GM21619 (cell line): ENCODE measurements around the gene RFC3.
"Not testable (repeated sequence)": the region's sequence is repeated elsewhere in the genome, so short reads cannot be mapped to it uniquely, and the experiment has no call there.

Source experiments
- ATAC-seq: cut with Tn5 transposase; IDR thresholded peaks from one replicate; pipeline ENCODE4 v1.9.1; 2021; ENCODE audit not compliant: unreplicated experiment

RFC3 gene, protein sequence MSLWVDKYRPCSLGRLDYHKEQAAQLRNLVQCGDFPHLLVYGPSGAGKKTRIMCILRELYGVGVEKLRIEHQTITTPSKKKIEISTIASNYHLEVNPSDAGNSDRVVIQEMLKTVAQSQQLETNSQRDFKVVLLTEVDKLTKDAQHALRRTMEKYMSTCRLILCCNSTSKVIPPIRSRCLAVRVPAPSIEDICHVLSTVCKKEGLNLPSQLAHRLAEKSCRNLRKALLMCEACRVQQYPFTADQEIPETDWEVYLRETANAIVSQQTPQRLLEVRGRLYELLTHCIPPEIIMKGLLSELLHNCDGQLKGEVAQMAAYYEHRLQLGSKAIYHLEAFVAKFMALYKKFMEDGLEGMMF

DNA sequence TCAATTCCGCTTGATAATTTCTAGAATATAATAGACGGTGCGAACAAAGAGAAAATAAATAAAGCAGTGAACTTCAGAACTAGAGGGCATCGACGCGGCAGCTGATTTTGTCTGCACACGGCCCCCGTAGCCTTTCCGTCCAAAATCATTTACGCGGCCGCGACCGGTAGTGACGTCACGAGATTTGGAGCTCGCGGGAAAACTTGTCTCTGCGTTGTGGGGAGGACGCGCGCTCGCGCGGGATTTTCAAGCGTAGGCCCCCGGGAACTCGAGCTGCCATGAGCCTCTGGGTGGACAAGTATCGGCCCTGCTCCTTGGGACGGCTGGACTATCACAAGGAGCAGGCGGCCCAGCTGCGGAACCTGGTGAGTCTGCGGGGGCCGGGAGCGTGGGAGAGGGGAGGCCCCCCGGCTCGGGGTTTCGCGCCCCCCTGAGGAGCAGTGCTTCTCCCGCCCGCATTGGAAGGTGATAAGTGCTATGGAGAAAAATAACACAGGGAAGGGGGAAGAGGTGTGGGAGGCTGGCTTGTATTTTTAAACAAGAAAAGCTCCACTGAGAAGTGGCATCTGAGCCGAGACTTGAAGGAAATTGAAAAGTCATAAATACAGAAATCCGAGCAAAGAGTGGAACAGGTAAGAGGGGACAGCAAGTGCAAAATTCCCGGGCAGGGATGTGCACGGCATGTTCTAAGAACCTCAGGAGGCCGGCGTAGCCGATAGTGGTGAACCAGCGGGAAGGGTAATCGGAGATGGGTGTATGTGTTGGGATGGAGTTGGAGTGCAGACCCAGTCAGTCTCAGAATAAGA is at the start of gene RFC3:
Gene RFC3 (plus strand): TSS at position 249 of the 806 bp plus-strand sequence. CDS start 30 bp downstream, at position 279.
- ATAC-seq = peak; percentile 95

DNA sequence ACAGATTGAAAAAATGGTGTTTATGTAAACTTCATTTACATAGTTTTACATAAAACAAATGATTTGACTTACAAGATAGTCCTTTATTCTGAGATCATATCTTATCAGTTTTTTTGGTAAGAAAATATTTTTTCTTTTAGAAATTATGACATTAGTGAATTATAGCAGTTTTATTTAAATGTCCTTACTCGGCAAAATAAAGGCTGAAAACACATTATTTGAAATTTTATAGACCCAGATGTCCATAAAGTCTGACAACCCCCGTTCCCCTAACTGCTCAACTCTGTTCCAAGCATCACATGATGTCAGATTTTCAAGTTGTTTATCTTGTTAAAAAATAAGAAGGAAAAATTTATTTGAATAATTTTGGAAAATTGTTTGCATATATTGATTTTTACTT is 46.7 kb upstream of the RFC3 start:
- no peak for ATAC-seq

DNA sequence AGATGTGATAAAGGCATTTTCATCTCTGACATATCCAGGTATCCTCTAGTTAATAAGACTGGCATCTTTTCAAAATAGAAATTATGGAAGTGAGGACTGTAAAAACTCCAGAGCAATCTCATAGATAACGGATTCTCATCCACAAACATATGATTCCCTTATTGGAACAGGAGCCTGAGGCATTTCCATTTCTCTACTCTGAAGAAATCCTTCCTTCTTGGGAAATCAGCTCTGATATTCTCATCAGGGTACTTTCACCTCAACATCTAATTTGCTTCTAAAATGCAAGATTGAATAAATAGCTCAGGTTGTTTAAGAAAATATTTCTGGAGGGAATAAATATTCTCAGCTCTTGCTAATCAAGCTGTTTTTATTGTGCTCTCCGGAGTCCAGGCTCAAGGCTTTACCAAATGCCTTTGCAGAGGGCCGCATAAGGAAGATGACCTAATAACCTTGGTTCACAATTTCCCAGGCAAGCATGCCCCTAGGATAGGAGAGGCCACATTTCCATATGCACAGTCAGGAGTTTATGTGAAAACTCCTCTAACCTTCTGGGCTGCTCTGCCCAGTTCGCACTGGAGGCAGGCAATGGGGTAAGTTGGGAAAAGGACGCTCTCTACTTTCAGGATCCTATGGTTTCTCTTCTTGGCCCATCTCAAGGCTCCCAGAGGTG is 44.0 kb upstream of the RFC3 start:
- ATAC-seq = no peak

DNA sequence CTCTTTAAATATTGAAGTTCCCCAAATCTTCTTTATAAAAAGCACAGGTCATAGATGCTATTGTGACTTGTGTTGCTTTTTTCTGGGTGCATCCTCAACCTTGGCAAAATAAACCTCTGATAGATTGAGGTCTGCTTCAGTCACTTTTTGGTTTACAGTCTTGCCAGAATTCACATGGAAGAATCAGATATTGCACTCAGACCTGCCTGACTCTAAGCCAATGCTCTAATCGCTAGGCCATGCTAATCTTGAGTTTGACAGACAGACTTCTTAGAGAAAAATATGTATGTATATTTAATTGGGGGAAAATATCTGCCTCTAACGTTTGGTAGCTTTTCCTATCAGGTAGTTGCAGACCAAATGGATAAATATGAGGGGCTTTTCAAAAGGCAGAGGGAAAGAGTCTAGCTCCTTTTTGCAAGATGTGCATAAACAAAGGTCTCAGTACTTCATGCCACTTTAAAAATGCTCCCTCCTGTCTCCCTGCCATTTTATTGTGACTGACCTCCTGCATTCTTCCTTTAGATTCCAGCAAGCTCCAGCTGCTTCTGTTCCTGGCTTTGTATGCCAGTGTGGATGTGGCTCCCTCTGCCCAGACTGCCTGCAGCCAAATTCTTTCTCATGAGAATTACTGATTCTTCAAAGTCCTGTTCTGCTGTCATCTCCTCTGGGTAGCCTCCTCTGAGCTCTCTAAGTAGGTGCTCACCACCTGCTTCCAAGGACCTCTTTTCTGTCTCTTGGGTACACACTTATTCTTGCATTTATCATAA is 42.4 kb upstream of the RFC3 start:
- no peak for ATAC-seq

DNA sequence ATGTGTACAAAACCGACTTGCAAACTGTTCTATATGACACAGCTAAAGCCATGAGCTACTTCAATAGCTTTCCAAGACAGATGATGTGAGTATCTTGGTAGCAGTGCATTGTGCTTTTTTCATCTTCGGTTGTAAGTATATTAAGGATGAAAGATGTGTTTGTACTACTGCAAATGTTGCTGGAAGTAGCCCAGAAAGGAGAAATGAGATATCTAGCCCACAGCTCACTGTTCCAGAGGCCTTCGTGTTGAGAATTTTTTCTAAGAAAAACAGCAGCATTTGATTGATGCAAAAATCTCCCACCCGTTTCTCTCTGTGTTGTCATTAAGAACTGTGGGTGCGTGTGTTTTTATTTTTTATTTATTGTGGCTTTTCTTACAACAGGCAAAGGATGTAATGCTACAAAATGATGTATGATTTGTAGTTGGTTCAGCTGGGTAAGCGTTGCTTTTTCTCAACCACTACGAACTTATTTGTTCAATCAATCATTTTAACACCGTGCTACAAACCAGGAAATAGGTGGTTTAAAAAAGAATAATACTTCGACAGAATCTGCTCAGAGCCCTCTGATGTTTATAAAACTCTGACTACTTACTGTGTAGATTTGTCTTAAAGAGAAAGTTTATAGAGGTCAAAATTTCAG is 41.6 kb upstream of the RFC3 start:
- ATAC-seq = no peak

DNA sequence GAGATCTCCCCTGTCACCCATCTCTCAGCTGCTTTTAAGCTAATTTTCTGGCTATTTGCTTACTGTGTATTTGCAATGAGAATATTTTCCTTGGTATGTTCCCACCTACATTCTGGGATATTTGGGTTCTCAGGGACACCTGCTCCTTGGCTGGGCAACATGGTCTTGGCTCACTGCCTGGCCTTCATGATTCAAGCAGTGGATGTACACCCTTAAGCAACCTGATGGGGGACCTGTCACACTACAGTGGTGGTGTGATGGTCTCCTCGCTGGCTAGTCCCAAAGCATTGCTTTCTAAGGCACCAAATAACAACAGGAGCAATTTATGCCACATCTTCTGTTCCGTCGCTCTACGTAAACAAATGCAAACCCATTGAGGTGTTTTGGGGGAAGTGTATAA is 35.3 kb upstream of the RFC3 start:
- ATAC-seq = no peak

DNA sequence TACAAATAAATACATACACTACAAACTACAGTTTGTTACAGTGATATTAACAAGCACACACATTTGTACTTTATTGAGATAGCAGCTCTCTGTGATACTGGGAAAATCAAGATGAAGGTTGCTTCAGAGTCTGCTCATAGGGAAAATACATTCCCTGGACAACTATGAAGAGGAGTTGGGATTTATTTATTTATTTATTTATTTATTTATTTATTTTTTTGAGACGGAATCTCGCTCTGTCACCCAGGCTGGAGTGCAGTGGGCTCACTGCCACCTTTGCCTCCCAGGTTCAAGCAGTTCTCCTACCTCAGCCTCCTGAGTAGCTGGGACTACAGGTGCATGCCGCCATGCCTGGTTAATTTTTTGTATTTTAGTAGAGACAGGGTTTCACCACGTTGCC is 34.7 kb upstream of the RFC3 start:
- not testable (repeated sequence) for ATAC-seq

DNA sequence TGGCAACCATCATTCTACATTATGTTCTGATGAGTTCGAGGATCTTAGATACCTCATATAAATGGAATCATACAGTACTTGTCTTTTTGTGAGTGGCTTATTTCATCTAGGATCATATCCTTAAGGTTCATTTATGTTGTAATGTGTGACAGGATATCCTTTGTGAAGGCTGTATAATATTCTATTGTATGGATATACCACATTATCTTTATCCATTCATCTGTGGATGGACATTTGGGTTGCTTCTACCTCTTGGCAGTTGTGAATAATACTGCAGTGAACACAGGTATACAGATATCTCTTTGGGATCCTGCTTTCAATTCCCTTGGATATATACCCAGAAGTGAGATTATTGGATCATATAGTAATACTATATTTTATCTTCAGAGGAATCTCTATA is 33.2 kb upstream of the RFC3 start:
- ATAC-seq = no peak

DNA sequence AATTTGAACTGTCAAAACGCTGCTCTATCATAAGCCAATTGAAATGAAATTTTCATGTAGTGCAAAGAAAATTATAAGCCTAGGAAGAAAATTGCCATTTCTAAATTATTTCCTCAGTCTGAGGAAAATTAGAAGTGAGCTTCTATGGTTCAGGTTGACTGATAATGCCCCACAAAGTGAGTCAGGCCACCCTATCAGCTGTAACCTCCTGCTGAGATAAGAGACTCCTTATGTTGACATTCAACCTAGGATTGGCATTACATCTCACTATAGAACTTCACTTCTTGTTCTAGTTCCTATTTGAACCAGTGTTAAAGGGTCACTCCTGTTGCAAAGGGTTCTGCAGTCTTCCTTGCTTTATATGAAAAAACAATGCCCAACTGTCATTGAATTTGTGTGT is 32.6 kb upstream of the RFC3 start:
- no peak for ATAC-seq

DNA sequence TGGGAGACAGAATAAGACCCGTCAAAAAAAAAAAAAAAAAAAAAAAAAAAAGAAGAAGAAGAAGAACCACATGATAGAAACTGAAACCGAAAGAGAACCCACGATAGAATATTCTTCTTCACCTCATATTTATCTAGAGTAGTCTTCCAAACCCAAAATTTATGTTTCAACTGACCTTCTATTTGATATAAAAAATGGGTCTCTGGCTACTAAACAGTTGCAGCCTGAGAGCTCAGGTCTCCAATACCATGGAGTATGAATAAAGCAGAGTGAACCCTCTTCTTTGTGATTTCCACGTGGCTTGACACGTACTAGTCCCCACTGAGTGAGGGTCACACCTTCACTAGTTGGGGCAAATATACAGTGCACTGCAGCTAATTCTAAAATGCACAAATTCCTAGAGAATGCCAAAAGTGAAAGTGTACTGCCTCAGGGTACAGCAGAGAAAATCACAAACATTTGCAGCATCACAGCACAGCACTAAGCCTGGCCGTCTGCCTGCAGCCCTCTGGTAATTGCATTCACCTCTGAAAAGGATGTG is 30.8 kb upstream of the RFC3 start:
- peak; percentile 62 for ATAC-seq

DNA sequence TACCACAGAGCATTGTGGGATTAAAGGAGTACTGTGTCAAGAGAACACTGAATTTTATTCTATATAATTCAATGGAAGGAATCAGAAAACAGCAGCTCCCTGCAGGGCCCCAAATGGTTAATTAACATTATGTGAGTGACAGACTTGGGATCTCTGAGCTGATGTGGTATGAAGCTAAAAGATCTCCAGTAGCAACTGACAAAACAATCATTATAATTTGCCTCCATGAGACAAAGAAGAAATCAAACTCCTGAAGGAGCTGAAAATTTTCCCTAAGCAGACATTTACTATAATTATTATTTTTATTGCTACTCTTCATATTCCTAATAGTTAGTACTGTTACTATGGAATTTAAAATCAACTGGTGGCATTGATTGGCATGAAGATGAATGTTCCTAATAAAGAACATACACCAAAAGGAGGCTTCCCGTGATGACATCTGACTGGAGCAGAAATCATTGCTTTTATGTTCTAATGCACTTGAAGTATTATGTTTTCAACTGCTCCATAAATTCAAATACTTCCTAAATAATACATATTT is 28.8 kb upstream of the RFC3 start:
- ATAC-seq = no peak

DNA sequence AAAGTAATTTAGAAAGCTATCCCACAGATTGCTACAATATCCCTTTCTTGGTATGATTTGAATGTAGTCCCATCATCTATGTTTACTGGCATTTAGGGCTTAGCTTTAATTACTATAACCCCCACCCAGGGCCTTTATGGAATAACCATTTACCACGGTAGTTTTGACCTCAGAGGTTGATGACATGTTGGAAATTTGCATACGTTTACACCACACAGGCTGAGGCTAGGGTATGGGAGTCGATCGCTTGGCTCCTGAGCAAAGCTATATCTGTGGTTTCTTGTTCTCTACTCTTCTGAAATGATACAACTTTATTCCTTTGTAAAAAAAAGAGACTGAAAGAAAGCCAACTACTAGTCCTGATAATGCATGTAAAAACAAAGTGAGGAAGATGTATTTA is 28.2 kb upstream of the RFC3 start:
- ATAC-seq = no peak

DNA sequence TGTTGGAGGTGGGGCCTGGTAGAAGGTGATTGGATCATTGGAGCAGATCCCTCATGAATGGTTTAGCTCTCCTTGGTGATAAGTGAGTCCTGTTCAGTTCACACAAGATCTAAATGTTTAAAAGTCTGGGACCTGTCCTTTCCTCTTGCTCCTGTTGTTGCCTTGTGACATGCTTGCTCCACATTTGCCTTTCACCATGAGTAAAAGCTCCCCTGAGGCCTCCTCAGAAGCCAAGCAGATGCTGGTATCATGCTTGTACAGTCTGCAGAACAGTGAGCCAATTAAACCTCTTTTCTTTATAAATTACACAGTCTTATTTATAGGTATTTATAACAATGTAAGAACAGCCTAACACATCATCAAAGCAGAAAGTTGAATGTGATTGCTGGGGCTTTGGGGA is 24.2 kb upstream of the RFC3 start:
- no peak for ATAC-seq

DNA sequence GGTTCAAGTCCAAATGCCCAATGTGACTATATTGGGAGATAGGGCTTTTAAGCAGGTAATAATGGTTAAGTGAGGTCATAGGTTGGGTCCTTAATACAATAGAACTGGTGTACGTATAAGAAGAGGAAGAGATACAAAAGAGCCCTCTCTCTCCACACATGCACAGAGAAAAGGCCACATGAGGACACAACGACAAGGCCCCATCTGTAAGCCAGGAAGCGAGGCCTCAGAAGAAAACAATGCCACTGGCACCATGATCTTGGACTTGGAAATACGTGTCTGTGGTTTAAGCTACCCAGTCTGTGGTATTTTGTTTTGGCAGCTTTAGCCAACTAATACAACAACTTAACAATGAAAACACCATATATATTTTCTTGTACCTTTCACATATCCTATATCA is 23.4 kb upstream of the RFC3 start:
- ATAC-seq = no peak

DNA sequence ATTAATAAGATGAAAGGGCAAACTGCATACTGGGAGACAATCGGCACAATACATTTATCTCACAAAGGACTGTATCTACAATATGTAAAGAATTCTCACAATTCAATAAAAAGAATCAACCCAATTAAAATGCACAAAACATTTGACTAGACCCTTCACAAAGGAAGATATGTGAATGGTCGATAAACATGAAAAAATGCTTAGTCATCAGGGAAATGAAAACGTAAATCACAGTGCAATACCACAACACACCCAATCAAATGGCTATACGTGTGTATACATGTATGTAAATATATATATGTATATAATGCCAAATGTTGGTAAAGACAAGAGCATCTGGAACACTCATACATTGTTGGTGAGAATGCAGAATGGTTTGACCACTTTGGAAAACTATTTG is 21.9 kb upstream of the RFC3 start:
- ATAC-seq = no peak

DNA sequence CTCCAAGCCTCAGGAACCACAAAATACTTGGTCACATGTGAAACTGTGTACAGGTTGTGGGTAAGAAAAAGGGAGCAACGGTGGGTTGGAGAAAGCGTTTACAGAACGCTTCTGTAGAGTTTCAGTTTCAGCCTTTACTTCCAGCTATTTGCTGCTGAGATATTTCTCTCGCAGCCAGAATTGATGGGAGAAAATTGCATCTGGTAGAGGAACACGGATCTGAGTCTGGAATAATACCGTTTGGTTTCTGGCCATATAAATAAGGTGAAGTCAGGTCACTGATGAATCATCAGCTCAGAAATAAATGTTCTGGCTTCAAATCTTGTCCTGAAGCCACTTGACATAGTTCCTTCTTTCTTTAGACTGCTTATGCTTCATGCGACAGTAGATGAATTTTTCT is 20.3 kb upstream of the RFC3 start:
- ATAC-seq = no peak

DNA sequence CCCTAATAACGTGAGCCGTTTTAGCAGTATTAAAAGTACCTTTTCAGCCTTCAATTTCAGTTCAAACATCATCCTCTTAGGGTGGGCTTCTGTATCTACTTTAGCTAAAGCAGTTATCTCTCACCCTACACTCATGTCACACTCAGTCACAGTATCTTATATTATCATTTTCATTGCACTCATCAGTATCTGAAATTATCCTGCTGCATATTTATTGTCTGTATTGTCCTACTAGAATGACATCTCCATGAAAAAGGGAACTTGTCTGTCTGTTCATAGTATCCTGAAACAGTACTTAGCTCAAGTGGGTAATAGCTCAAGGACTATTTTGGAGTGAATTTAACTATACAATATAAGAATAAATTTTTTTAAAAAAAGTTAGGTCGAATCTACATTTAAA is 19.9 kb upstream of the RFC3 start:
- no peak for ATAC-seq

DNA sequence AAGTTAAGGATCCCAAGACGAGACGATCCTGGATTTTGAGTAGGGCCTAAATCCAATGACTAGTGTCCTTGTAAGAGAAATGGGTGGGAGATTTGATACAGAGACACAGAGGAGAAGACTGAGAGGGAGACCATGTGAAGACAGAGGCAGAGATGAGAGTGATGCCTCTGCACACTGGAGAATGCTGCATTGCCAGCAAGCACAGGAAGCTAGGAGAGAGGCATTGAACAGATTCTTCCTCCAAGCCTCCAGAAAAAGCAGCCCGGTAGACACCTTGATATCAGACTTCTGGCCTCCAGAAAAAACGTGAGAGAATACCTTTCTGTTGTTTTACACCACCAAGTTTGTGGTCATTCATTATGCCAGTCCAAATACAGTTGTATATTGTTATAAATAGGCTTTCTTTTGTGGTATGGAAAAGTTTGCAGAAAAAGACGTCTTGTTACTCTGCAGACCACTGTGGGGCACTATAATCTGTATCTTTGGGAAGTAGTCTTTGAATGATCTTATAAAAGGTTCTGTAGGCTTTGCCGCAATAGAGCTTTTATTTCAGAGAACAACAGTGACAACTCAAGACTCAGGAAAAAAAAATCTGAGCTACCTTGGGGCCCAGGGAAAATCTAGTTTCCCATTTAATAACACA is 17.9 kb upstream of the RFC3 start:
- ATAC-seq = no peak

DNA sequence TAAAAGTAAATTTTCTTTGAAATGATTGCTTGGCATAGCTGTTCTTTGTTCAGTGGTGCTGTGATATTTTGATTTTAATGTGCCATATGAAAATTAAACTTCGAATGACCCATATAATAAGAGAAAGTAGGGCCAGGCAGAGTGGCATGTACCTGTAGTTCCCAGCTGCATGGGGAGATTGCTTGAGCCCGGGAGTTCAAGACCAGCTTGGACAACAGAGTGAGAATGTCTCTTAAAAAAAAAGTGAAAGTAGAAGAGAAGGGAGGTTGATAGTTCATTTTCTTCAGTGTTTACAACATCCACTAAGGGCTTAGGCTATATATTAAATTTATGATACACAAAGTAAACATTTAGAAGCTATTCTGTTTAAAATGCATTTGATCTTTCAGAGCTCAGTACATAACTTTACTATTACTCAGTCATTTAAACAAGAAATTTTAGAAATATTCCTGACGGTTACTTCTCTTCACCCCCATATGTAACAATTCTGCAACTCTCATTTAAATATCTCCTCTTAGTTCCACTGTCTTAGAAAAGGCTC is 17.2 kb upstream of the RFC3 start:
- no peak for ATAC-seq
